Measurements from ENCODE around the gene RDM1. TPM values are rescaled to one million over a fixed set of nuclear protein-coding genes. Genes with fewer than 3 reads are reported as not detected.
A peak's percentile ranks its signal among the peaks of the same experiment; 100 is the strongest.

The RDM1 gene
- total RNA-seq, 2 donors from 2014 or later, result 1.3 to 3.5 TPM

GRCh38 chr17:35918665-35919064 lies 11.9 kb downstream of the RDM1 start:
- Mint-ChIP-seq H3K27ac (no peak overlapping the region), H3K4me3 (no peak overlapping the region), H3K4me1 (ENCODE audit: low read depth in 2 of 2) (peaks cover 49 to 52% of the 10 kb centered on the region in 2 donors), H3K27me3 (no peaks in the 10 kb centered on the region), H3K36me3 (no peaks in the 10 kb centered on the region), H3K9me3 (no peaks in the 10 kb centered on the region)
- ATAC-seq, result no peak
- DNase-seq (ENCODE audit: low spot score), result no peak

GRCh38 chr17:35917519-35918213 lies 12.9 kb downstream of the RDM1 start:
- H3K4me3 Mint-ChIP-seq, result no peak overlapping the region
- H3K36me3 Mint-ChIP-seq, result no peaks in the 10 kb centered on the region
- DNase-seq (ENCODE audit: low spot score), result no peak
- H3K27ac Mint-ChIP-seq, result no peak overlapping the region
- peaks cover 58 to 62% of the 10 kb centered on the region in 2 donors for H3K4me1 Mint-ChIP-seq (ENCODE audit: low read depth in 2 of 2)
- no peak for ATAC-seq
- no peaks in the 10 kb centered on the region for H3K27me3 Mint-ChIP-seq
- no peaks in the 10 kb centered on the region for H3K9me3 Mint-ChIP-seq

GRCh38 chr17:35915153-35915964 lies 15.2 kb downstream of the RDM1 start:
- H3K27me3 Mint-ChIP-seq, result no peaks in the 10 kb centered on the region
- no peaks in the 10 kb centered on the region for H3K9me3 Mint-ChIP-seq
- ATAC-seq (peak; percentile 56 to 66), DNase-seq (ENCODE audit: low spot score) (no peak)
- peaks cover 55 to 62% of the 10 kb centered on the region in 2 donors for H3K4me1 Mint-ChIP-seq (ENCODE audit: low read depth in 2 of 2)
- no peak overlapping the region for H3K4me3 Mint-ChIP-seq
- peaks cover 5% of the 10 kb centered on the region for H3K36me3 Mint-ChIP-seq
- peak overlapping the region in 1 of 2 donors; percentile 10 for H3K27ac Mint-ChIP-seq

GRCh38 chr17:35914354-35914753 lies 16.2 kb downstream of the RDM1 start:
- DNase-seq (ENCODE audit: low spot score) (no peak), ATAC-seq (no peak)
- H3K27me3 Mint-ChIP-seq, result no peaks in the 10 kb centered on the region
- peak overlapping the region in 1 of 2 donors; percentile 45 for H3K27ac Mint-ChIP-seq
- H3K9me3 Mint-ChIP-seq, result no peaks in the 10 kb centered on the region
- H3K36me3 Mint-ChIP-seq, result peaks cover 5% of the 10 kb centered on the region
- peaks cover 46 to 64% of the 10 kb centered on the region in 2 donors for H3K4me1 Mint-ChIP-seq (ENCODE audit: low read depth in 2 of 2)
- H3K4me3 Mint-ChIP-seq, result no peak overlapping the region

GRCh38 chr17:35913609-35914008 lies 17.0 kb downstream of the RDM1 start:
- ATAC-seq (no peak), DNase-seq (ENCODE audit: low spot score) (no peak)
- Mint-ChIP-seq H3K4me1 (ENCODE audit: low read depth in 2 of 2) (peaks cover 49 to 67% of the 10 kb centered on the region in 2 donors), H3K9me3 (no peaks in the 10 kb centered on the region), H3K4me3 (peak overlapping the region; percentile 8), H3K36me3 (peaks cover 5% of the 10 kb centered on the region), H3K27ac (peak overlapping the region in 1 of 2 donors; percentile 45), H3K27me3 (no peaks in the 10 kb centered on the region)

- Mint-ChIP-seq H3K36me3 (peaks cover 5% of the 10 kb centered on the region), H3K27ac (no peak overlapping the region), H3K4me1 (ENCODE audit: low read depth in 2 of 2) (peaks cover 46 to 66% of the 10 kb centered on the region in 2 donors), H3K9me3 (no peaks in the 10 kb centered on the region), H3K4me3 (no peak overlapping the region), H3K27me3 (no peaks in the 10 kb centered on the region)
- ATAC-seq (no peak), DNase-seq (ENCODE audit: low spot score) (no peak)
Measured at GRCh38 chr17:35912942-35913341, 17.6 kb downstream of the RDM1 start.

GRCh38 chr17:35912339-35912912 lies 18.1 kb downstream of the RDM1 start:
- ATAC-seq, result no peak

GRCh38 chr17:35909408-35909807 lies 21.2 kb downstream of the RDM1 start:
- H3K36me3 Mint-ChIP-seq, result peaks cover 5% of the 10 kb centered on the region
- no peak overlapping the region for H3K27ac Mint-ChIP-seq
- no peaks in the 10 kb centered on the region for H3K27me3 Mint-ChIP-seq
- no peak for ATAC-seq
- H3K4me3 Mint-ChIP-seq, result no peak overlapping the region
- H3K4me1 Mint-ChIP-seq (ENCODE audit: low read depth in 2 of 2), result peaks cover 39 to 62% of the 10 kb centered on the region in 2 donors
- H3K9me3 Mint-ChIP-seq, result no peaks in the 10 kb centered on the region
- DNase-seq (ENCODE audit: low spot score), result no peak

More at GRCh38 chr17:35912339-35912912, 18.1 kb downstream of the RDM1 start:
- peaks cover 51 to 70% of the 10 kb centered on the region in 2 donors for H3K4me1 Mint-ChIP-seq (ENCODE audit: low read depth in 2 of 2)
- H3K9me3 Mint-ChIP-seq, result no peaks in the 10 kb centered on the region
- H3K4me3 Mint-ChIP-seq, result no peak overlapping the region
- no peak overlapping the region for H3K27ac Mint-ChIP-seq
- DNase-seq (ENCODE audit: low spot score), result no peak
- H3K27me3 Mint-ChIP-seq, result no peaks in the 10 kb centered on the region
- H3K36me3 Mint-ChIP-seq, result peaks cover 5% of the 10 kb centered on the region

- DNase-seq (ENCODE audit: low spot score) (no peak), ATAC-seq (no peak)
- peaks cover 28 to 51% of the 10 kb centered on the region in 2 donors for H3K4me1 Mint-ChIP-seq (ENCODE audit: low read depth in 2 of 2)
- H3K27ac Mint-ChIP-seq, result peak overlapping the region in 1 of 2 donors; percentile 7
- no peak overlapping the region for H3K4me3 Mint-ChIP-seq
- no peaks in the 10 kb centered on the region for H3K27me3 Mint-ChIP-seq
- peaks cover 5% of the 10 kb centered on the region for H3K36me3 Mint-ChIP-seq
- no peaks in the 10 kb centered on the region for H3K9me3 Mint-ChIP-seq
Measured at GRCh38 chr17:35907691-35908090, 22.9 kb downstream of the RDM1 start.

GRCh38 chr17:35906926-35907637 lies 23.5 kb downstream of the RDM1 start:
- no peak overlapping the region for H3K4me3 Mint-ChIP-seq
- no peaks in the 10 kb centered on the region for H3K9me3 Mint-ChIP-seq
- no peak for DNase-seq (ENCODE audit: low spot score)
- peak overlapping the region in 1 of 2 donors; percentile 7 for H3K27ac Mint-ChIP-seq
- H3K36me3 Mint-ChIP-seq, result peaks cover 3% of the 10 kb centered on the region
- ATAC-seq, result no peak
- H3K27me3 Mint-ChIP-seq, result no peaks in the 10 kb centered on the region
- H3K4me1 Mint-ChIP-seq (ENCODE audit: low read depth in 2 of 2), result peaks cover 26 to 51% of the 10 kb centered on the region in 2 donors

- Mint-ChIP-seq H3K27me3 (no peaks in the 10 kb centered on the region), H3K4me1 (ENCODE audit: low read depth in 2 of 2) (peaks cover 24 to 54% of the 10 kb centered on the region in 2 donors), H3K36me3 (no peaks in the 10 kb centered on the region), H3K27ac (peak overlapping the region in 1 of 2 donors; percentile 62), H3K4me3 (no peak overlapping the region), H3K9me3 (no peaks in the 10 kb centered on the region)
- ATAC-seq, result no peak
- DNase-seq (ENCODE audit: low spot score), result no peak
Measured at GRCh38 chr17:35906191-35906925, 24.2 kb downstream of the RDM1 start.

GRCh38 chr17:35903451-35903850 lies 27.1 kb downstream of the RDM1 start:
- peak overlapping the region in 1 of 2 donors; percentile 79 for H3K27ac Mint-ChIP-seq
- H3K9me3 Mint-ChIP-seq, result no peaks in the 10 kb centered on the region
- H3K36me3 Mint-ChIP-seq, result no peaks in the 10 kb centered on the region
- H3K4me3 Mint-ChIP-seq, result no peak overlapping the region
- peaks cover 47 to 63% of the 10 kb centered on the region in 2 donors for H3K4me1 Mint-ChIP-seq (ENCODE audit: low read depth in 2 of 2)
- ATAC-seq, result no peak
- H3K27me3 Mint-ChIP-seq, result no peaks in the 10 kb centered on the region
- no peak for DNase-seq (ENCODE audit: low spot score)

- DNase-seq (ENCODE audit: low spot score) (no peak), ATAC-seq (no peak)
- Mint-ChIP-seq H3K36me3 (no peaks in the 10 kb centered on the region), H3K27ac (peak overlapping the region; percentile 89), H3K4me3 (peak overlapping the region; percentile 60), H3K9me3 (no peaks in the 10 kb centered on the region), H3K4me1 (ENCODE audit: low read depth in 2 of 2) (peaks cover 48 to 61% of the 10 kb centered on the region in 2 donors), H3K27me3 (no peaks in the 10 kb centered on the region)
Measured at GRCh38 chr17:35901631-35902175, 28.9 kb downstream of the RDM1 start.
